ENCODE measurements around the gene PARD3.

PARD3 gene

GRCh38 chr10:34356463-34356862 is 458.6 kb downstream of the PARD3 start:
- no peak for TF ChIP-seq TAF1 (IDR thresholded peaks at IDR 0.05; ENCODE audit: borderline replicate concordance, insufficient read depth, low read length)
- no peak for TF ChIP-seq SIN3A (IDR thresholded peaks at IDR 0.05; ENCODE audit: borderline replicate concordance, insufficient read depth, low read length)
- no peak for TF ChIP-seq POLR2AphosphoS5 (IDR thresholded peaks at IDR 0.05; ENCODE audit: low read depth, low read length)
- TF ChIP-seq, protein P1, sequence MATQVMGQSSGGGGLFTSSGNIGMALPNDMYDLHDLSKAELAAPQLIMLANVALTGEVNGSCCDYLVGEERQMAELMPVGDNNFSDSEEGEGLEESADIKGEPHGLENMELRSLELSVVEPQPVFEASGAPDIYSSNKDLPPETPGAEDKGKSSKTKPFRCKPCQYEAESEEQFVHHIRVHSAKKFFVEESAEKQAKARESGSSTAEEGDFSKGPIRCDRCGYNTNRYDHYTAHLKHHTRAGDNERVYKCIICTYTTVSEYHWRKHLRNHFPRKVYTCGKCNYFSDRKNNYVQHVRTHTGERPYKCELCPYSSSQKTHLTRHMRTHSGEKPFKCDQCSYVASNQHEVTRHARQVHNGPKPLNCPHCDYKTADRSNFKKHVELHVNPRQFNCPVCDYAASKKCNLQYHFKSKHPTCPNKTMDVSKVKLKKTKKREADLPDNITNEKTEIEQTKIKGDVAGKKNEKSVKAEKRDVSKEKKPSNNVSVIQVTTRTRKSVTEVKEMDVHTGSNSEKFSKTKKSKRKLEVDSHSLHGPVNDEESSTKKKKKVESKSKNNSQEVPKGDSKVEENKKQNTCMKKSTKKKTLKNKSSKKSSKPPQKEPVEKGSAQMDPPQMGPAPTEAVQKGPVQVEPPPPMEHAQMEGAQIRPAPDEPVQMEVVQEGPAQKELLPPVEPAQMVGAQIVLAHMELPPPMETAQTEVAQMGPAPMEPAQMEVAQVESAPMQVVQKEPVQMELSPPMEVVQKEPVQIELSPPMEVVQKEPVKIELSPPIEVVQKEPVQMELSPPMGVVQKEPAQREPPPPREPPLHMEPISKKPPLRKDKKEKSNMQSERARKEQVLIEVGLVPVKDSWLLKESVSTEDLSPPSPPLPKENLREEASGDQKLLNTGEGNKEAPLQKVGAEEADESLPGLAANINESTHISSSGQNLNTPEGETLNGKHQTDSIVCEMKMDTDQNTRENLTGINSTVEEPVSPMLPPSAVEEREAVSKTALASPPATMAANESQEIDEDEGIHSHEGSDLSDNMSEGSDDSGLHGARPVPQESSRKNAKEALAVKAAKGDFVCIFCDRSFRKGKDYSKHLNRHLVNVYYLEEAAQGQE (IDR thresholded peaks at IDR 0.05; ENCODE audit: insufficient read depth in 1 of 2, low read depth in 2 of 2, low read length in 2 of 2) = no peak
- TF ChIP-seq FOXP2 (optimal IDR thresholded peaks at IDR 0.05; ENCODE audit: borderline replicate concordance, extremely low read depth, extremely low read length, insufficient read depth) = no peak

- no peak for TF ChIP-seq FOXP2 (optimal IDR thresholded peaks at IDR 0.05; ENCODE audit: borderline replicate concordance, extremely low read depth, extremely low read length, insufficient read depth)
- TF ChIP-seq, protein P1 (IDR thresholded peaks at IDR 0.05; ENCODE audit: insufficient read depth in 1 of 2, low read depth in 2 of 2, low read length in 2 of 2) = no peak
- TF ChIP-seq POLR2AphosphoS5 (IDR thresholded peaks at IDR 0.05; ENCODE audit: low read depth, low read length) = no peak
- TF ChIP-seq SIN3A (IDR thresholded peaks at IDR 0.05; ENCODE audit: borderline replicate concordance, insufficient read depth, low read length) = no peak
- no peak for TF ChIP-seq TAF1 (IDR thresholded peaks at IDR 0.05; ENCODE audit: borderline replicate concordance, insufficient read depth, low read length)
Measured at GRCh38 chr10:34351161-34351560, 463.9 kb downstream of the PARD3 start.

- TF ChIP-seq SIN3A (IDR thresholded peaks at IDR 0.05; ENCODE audit: borderline replicate concordance, insufficient read depth, low read length) (no peak), FOXP2 (optimal IDR thresholded peaks at IDR 0.05; ENCODE audit: borderline replicate concordance, extremely low read depth, extremely low read length, insufficient read depth) (no peak), POLR2AphosphoS5 (IDR thresholded peaks at IDR 0.05; ENCODE audit: low read depth, low read length) (no peak), TAF1 (IDR thresholded peaks at IDR 0.05; ENCODE audit: borderline replicate concordance, insufficient read depth, low read length) (no peak)
- TF ChIP-seq, protein P1 (IDR thresholded peaks at IDR 0.05; ENCODE audit: insufficient read depth in 1 of 2, low read depth in 2 of 2, low read length in 2 of 2) = no peak
Measured at GRCh38 chr10:34348917-34349485, 466.1 kb downstream of the PARD3 start.

DNA sequence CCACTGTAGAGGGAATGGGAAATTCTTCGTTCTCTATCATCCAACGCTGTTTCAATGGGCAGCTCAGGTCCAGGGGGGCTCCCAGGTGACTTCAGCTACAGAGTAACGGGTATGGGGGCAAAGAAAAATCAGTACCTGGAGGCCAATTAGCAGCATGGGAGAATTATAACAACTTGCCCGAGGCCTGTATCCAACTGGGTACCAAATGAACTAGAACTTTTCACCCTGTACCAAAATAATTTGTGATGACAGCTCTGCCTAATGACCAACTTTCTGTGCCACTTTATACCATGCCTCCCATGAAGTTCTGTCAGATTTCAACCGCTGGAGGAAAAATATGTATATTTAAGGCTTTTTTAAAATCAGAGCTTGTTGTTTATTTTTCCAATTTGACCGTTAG is 467.1 kb downstream of the PARD3 start:
- TF ChIP-seq FOXP2 (optimal IDR thresholded peaks at IDR 0.05; ENCODE audit: borderline replicate concordance, extremely low read depth, extremely low read length, insufficient read depth) (no peak), POLR2AphosphoS5 (IDR thresholded peaks at IDR 0.05; ENCODE audit: low read depth, low read length) (no peak), TAF1 (IDR thresholded peaks at IDR 0.05; ENCODE audit: borderline replicate concordance, insufficient read depth, low read length) (no peak), SIN3A (IDR thresholded peaks at IDR 0.05; ENCODE audit: borderline replicate concordance, insufficient read depth, low read length) (no peak)
- TF ChIP-seq, protein P1 (IDR thresholded peaks at IDR 0.05; ENCODE audit: insufficient read depth in 1 of 2, low read depth in 2 of 2, low read length in 2 of 2) = no peak
